HG03045 (cell line): ENCODE measurements around the gene STAT4.

ENCODE experiments used
- ATAC-seq: cut with Tn5 transposase; IDR thresholded peaks from one replicate; pipeline ENCODE4 v1.9.1; 2021; ENCODE audit warnings: mild to moderate bottlenecking, moderate library complexity; ENCODE audit not compliant: unreplicated experiment

The STAT4 gene

GRCh38 chr2:191020221-191020741, 130.5 kb downstream of the STAT4 start:
- ATAC-seq = peak; percentile 73

GRCh38 chr2:191019376-191019775, 131.4 kb downstream of the STAT4 start:
- no peak for ATAC-seq

GRCh38 chr2:191018643-191019119, 132.1 kb downstream of the STAT4 start:
- ATAC-seq = no peak

- no peak for ATAC-seq
Observed at GRCh38 chr2:191018048-191018447, 132.7 kb downstream of the STAT4 start.

GRCh38 chr2:191015831-191016230, 135.0 kb downstream of the STAT4 start:
- no peak for ATAC-seq

GRCh38 chr2:191015239-191015638, 135.6 kb downstream of the STAT4 start:
- no peak for ATAC-seq

GRCh38 chr2:191014653-191015020, 136.2 kb downstream of the STAT4 start:
- peak; percentile 6 for ATAC-seq

GRCh38 chr2:191013932-191014652, 136.7 kb downstream of the STAT4 start, which contains the start of gene STAT1:
TSS of gene STAT1 (minus strand) at chr2:191014171. CDS start at chr2:191010003, 4,168 bp downstream.
- peak; percentile 84 for ATAC-seq

- no peak for ATAC-seq
Observed at GRCh38 chr2:191013682-191013931, 137.2 kb downstream of the STAT4 start.

GRCh38 chr2:191012845-191013681, 137.7 kb downstream of the STAT4 start:
- no peak for ATAC-seq

GRCh38 chr2:191012346-191012745, 138.4 kb downstream of the STAT4 start:
- ATAC-seq = no peak

- no peak for ATAC-seq
Observed at GRCh38 chr2:191010887-191011885, 139.6 kb downstream of the STAT4 start.

- ATAC-seq = no peak
Observed at GRCh38 chr2:191009541-191010374, 141.0 kb downstream of the STAT4 start.

- ATAC-seq = no peak
Observed at GRCh38 chr2:191008286-191008685, 142.5 kb downstream of the STAT4 start.

GRCh38 chr2:191006997-191007783, 143.6 kb downstream of the STAT4 start:
- no peak for ATAC-seq

GRCh38 chr2:191006297-191006696, 144.5 kb downstream of the STAT4 start:
- ATAC-seq = no peak

- no peak for ATAC-seq
Observed at GRCh38 chr2:191003405-191004309, 147.1 kb downstream of the STAT4 start.

- no peak for ATAC-seq
Observed at GRCh38 chr2:191001624-191002023, 149.2 kb downstream of the STAT4 start.
